GM21717 (cell line): ENCODE results near the gene ZNF443.
"Not testable (repeated sequence)": the region's sequence is repeated elsewhere in the genome, so short reads cannot be mapped to it uniquely, and the experiment has no call there.

Experiments used
- ATAC-seq: cut with Tn5 transposase; IDR thresholded peaks from one replicate; pipeline ENCODE4 v1.9.1; 2021; ENCODE audit warnings: mild to moderate bottlenecking, moderate library complexity; ENCODE audit not compliant: unreplicated experiment

The ZNF443 gene

DNA sequence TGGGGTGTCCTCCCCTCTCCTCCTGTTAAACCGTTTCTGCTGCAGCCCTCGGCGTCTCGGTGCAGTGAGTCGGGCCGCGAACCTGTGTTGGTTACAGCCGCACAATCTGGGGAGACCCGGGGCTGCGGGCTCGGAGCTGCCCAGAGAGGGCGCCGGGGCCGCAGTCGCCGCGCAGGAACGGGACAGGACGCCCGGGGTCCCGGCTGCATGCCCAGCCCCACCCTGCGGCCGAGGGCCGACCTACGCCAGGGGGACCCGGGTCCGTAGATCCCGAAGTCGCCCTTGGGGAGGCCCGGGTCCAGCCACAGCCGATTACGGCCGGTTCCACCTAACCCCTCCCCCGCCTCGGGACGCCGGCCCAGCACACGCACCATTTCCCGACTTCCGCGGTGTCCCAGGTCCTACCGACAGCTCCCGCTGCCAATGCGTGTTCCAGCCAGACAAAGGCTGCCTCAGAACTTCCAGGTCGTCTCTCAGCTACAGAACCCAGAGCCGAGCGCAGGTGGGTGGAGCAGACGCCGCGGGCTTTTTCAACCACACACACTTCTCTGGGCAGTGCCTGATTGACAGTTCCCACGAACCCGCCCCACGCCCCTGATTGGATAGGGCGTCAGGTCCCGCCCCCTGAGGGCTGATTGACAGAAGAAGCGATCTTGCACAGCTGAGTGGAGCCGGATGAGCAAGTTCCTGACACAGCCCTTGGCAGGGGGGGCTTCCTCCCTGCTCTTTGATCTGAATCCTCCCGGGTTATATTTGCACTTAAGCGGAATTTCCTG is at the start of gene ZNF443:
Gene ZNF443 (minus strand): TSS at position 481 of the 776 bp plus-strand sequence. CDS start 107 bp downstream, at position 374.
- ATAC-seq = peak; percentile 91

DNA sequence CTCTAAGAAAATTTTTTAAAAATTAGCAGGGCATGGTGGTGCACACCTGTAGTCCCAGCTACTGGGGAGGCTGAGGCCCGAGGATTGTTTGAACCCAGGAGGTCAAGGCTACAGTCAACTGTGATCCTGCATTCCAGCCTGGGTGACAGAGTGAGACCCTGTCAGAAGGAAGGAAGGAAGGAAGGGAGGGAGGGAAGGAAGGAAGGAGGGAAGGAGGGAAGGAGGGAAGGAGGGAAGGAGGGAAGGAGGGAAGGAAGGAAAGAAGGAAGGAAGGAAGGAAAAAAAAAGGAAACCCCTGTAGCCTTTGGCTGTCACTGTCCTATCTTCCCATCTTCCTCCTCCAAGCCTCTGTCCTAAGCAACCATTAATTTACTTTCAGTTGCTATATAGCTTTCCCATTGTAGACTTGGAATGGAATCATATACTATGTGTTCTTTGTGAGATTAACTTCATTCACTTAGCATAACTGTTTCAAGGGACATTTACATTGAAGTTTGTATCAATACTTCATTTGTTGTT is 45.5 kb upstream of the ZNF443 start:
- not testable (repeated sequence) for ATAC-seq

DNA sequence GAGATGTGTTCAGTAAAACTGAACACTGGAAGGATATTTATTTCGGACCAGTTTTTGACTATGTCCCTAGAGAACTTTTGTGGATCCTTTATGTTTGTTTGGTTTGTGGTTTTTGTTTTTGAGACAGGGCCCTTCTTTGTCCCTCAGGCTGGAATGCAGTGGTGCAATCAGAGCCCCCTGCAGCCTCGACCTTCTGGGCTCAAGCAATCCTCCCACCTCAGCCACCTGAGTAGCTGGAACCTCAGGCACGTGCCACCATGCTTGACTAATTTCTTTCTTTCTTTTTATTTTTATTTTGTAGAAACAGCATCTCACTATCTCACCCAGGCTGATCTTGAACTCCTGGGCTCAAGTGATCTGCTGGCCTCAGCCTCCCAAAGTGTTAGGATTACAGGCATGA is 44.8 kb upstream of the ZNF443 start:
- no peak for ATAC-seq

DNA sequence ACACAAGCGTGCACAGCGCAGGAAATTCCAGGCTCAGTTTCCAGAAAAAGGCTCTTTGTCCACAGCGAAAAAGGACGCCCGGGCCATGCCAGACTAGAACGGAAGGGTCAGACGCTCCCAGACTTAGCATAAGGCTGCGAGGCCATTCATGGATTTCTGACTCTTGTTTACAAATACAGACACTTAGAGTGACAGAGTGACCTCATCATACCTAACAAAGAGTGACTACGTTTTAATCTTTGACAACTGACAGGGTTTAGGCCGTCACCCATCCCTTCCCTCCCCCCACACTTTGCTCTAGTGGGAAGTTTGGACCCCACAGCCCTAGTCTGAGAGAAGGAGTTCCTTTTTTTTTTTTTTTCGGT is 44.2 kb upstream of the ZNF443 start:
- ATAC-seq = no peak

DNA sequence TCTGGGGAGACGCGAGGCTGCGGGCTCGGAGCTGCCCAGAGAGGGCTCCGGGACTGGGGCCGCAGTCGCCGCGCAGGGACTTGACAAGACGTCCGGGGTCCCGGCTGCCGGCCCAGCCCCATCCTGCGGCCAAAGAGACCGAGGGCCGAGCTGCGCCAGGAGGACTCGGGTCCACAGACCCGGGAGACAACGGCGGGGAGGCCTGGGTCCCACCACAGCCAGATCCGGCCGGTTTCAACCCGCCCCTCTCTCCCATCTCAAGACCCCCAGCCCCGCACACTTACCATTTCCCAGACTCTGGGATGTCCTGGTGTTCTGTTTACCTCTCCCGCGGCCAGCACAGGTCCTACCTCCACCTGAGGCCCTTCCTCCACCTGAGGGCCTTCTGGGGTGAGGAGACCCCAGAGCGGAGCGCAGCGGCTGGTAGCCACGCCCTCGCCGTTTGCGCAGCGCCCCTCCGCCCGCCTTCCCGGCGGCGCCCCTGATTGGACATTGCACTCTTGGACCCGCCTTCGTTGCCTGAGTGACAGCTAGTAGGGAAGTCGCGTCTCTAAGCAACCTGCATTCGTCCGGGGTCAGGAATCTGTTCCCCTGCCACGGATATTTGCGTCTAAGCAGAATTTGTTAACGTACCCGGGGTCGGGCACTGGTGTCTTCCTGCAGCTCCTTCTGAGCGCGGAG is 43.7 kb upstream of the ZNF443 start, which contains the start of gene ZNF709:
Gene ZNF709 (minus strand): TSS at position 446 of the 681 bp plus-strand sequence. CDS start 159 bp downstream, at position 287.
- ATAC-seq = peak; percentile 89

DNA sequence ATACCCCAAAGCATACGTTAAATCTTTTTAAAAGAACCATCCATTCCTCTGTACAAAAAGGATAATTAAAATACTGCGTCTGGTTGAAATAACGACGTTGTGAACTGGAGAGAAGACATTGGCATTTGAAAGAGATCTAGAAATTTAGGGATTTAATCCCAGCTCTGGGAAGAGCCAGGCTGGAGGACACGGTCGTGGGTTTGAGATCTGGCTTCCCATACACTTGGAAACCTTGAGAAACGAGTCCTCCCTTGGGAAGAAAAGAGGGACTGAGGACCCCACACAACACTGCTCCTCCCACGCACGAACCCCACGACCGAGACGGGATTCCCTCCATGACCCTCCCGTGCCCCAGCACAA is 43.2 kb upstream of the ZNF443 start:
- ATAC-seq = peak; percentile 21

DNA sequence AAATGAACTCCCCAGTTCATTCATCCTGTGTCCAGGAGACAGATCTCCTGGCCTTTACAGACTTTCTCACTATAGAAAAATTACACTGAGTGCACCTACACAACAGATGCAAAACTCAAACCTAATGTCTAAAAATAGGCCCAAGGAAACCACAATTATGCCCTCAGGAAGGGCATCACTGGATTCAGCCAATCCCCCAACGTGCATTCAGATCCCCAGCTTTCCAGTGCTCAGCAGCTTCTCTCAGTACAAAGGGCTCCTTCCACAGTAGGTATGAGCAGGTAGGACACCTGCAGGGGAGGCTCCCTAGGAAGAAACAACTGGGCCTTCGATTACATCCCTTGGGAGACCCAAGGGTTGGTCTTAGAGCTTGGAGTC is 41.7 kb upstream of the ZNF443 start:
- no peak for ATAC-seq

DNA sequence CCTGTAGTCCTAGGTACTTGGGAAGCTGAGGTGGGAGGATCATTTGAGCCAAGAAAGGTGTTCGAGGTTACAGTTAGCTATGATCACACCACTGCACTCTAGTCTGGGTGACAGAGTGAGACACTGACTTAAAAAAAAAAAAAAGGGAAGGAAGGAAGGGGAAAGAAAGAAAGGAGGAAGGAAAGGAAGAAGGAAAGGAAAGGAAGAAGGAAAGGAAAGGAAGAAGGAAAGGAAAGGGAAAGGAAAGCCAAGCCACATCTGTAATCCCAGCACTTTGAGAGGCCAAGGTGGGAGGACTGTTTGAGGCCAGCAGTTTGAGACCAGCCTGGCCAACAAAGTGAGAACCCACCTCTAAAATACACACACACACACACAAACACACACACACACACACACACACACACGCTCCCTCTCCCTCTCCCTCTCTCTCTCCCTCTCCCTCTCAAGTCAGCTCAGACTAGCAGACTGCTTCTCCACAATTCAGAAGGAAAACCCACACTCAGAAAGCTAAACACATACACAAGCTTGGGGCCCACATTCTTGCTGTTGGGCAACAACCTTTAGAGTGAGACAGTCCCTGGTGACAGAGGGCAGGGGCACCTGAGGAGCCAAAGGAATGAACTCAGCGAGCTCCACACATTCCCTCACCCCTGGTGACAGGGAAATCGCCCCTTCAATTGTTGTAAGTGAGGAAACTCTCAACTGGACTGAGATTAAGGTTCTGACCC is 41.1 kb upstream of the ZNF443 start:
- ATAC-seq = no peak

DNA sequence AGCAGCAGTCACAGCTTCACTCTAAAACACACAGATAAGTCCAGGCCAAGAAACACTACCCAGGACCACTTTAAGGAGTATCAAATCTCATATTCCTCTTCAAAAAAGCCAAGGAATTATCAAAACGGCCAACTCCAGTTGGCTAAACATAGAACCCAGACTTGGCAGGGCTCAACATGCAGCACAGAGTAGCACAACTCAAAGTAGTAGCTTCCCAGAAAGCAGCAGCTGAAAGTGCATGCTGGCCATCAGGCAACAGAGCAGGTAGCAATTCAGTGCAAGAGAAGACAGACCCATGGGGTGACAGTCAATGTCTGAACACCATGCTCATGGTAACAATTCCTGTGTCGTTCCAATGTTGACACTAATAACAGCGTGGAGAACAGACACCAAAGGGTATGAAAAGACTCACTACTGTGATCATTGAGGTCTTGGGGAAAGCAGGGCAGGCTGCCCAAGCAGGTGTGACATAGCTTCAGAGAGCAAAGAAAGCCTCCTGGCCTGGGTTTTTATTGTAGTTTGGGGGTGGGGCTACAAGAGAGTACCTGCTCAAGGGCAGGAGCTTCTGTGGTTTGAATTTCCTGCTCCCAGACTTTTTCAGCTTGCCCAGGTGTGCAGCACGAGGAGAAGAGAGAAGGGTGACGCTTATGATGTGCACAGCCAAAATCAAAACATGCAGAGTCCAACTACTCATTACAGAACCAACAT is 37.6 kb upstream of the ZNF443 start:
- no peak for ATAC-seq

DNA sequence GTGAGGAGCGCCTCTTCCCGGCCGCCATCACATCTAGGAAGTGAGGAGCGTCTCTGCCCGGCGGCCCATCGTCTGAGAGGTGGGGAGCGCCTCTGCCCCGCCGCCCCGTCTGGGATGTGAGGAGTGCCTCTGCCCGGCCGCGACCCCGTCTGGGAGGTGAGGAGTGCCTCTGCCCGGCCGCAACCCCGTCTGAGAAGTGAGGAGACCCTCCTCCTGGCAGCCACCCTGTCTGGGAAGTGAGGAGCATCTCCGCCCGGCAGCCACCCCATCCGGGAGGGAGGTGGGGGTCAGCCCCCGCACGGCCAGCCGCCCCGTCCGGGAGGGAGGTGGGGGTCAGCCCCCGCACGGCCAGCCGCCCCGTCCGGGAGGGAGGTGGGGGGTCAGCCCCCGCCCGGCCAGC is 26.8 kb upstream of the ZNF443 start:
- not testable (repeated sequence) for ATAC-seq

DNA sequence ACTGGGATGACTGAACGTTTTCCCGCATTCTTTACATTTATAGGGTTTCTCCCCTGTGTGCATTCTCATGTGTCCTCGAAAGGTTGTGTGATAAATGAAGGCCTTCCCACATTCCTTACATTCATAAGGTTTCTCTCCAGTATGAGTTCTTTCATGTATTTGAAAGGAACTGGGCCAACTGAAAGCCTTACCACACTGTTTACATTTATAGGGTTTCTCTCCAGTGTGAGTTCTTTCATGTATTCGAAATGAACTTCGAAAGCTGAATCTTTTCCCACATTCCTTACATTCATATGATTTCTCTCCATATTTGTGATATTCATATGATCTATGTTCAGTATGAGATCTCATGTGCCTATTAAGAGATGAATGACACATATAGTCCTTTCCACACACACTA is 24.4 kb upstream of the ZNF443 start:
- ATAC-seq = no peak

DNA sequence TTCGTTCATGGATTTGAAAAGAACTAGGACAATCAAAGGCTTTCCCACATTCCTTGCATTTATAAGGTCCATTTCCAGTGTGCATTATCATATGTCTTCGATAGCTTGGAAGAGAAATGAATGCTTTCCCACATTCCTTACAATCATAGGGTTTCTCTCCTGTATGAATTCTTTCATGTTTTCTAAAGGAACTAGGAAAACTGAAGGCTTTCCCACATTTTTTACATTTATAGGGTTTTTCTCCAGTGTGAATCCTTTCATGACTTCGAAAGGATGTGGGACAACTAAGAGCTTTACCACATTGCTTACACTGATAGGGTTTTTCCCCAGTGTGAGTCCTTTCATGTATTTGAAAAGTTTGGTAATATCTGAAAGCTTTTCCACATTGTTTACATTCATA is 23.9 kb upstream of the ZNF443 start:
- no peak for ATAC-seq

DNA sequence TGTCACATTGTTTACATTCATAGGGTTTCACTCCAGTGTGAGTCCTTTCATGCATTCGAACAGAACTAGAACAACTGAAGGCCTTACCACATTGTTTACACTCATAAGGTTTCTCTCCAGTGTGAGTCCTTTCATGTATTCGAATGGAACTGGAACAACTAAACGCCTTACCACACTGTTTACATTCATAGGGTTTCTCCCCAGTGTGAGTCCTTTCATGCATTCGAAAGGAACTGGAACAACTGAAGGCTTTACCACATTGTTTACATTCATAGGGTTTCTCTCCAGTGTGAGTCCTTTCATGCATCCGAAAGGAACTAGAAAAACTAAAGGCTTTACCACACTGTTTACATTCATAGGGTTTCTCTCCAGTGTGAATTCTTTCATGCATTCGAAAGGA is 23.3 kb upstream of the ZNF443 start:
- ATAC-seq = not testable (repeated sequence)

DNA sequence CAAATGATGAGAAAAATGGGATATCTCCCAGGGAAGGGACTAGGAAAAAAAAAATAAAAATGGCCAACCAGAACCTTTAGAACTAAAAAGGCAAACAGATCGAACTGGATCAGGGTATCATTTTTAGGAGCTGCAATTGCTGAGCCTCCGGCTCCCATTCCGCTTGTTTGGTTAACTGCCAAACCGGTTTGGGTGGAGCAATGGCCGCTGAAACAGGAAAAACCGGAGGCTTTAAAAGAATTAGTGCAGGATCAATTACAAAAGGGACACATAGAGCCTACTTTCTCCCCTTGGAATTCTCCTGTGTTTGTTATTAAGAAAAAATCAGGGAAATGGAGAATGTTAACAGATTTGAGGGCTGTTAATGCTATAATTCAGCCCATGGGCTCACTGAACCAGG is 12.7 kb upstream of the ZNF443 start:
- ATAC-seq = no peak

DNA sequence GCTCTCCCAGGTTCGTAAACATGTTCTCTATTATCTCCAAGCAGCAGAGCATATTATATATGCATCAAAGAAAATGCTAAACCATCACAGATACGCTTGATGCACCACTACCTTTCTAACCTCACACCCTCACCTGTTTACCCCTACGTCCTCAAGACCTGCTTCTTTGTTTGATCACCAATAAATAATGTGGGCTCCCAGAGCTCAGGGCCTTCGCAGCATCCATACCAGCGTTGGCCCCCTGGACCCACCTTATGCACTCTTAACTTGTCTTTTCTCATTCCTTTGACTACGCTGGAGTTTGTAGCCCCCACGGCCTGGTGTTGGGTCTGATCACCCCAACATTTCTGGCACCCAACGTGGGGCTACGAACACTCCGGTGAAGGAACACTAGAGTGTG is 10.0 kb upstream of the ZNF443 start:
- ATAC-seq = no peak

DNA sequence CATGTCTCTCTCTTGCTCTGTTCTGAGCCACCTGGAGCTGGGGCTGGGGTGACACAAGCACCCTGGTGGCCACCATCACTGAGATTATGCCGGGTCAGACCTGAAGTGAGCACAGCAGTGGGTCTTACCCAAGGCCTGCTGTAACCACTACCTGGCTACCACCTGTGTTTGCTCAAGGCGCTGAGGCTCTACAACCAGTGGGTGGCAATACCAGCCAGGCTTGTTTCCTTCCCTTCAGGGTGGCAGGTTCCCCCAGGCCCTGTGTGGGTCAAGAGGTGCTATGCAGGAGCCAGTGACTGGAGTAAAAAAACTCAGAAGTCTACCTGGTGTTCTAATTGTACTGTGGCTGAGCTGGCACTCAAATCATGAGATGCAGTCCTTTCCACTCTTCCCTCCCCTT is 8.0 kb upstream of the ZNF443 start:
- no peak for ATAC-seq

DNA sequence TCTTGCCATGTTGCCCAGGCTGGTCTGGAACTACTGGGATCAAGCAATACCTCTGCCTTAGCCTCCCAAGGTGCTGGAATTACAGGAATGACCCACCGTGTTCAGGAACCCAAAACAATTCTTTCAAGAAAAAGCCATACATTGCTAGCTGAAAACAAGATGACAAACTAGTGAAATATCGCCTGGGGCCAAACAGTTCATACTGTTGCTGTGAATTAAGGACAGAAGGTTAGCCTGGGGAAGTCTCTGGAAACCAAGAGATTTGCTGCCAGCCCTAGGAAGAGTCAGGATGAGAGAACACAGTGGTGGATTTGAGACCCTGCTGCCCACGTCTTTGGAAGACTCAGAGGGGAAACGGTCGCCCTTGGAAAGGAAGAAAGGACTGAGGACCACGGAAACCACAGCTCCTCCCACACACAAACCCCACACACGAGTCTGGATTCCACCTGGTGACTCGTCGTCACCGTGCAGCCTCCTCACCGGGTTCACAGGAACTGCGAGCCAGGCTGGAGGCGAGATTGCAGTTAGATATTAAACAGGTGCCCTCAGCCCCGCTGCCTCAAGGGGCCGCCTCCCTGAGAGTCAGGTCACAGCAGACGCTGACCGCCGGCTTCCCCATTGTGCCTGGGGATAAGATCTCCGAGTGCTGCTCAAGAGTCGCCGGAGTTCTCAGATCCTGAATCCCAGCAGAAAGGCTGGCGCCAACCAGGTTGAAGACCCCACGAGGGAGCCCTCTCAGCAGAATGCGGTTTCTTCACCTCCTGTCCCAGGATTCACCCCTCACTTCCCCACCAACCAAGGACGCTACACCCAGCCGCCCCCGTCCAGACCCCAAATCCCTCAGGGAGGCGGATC is 908 bp downstream of the ZNF443 start:
- ATAC-seq = peak; percentile 32

DNA sequence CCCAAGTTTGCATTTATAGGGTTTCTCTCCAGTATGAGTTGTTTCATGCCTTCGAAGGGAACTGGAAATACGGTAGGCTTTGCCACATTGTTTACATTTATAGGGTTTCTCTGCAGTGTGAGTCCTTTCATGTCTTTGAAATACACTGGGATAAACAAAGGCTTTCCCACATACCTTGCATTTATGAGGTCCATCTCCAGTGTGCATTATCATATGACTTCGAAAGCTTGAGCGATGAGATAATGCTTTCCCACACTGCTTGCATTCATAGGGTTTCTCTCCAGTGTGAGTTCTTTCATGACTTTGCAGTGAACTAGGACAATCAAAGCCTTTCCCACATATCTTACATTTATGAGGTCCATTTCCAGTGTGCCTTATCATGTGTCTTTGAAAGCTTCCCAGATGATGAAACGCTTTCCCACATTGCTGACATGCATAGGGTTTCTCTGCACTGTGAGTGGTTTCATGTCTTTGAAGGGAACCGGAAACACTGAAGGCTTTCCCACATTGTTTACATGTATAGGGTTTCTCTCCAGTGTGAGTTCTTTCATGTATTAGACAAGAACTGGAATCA is 10.0 kb downstream of the ZNF443 start:
- not testable (repeated sequence) for ATAC-seq

DNA sequence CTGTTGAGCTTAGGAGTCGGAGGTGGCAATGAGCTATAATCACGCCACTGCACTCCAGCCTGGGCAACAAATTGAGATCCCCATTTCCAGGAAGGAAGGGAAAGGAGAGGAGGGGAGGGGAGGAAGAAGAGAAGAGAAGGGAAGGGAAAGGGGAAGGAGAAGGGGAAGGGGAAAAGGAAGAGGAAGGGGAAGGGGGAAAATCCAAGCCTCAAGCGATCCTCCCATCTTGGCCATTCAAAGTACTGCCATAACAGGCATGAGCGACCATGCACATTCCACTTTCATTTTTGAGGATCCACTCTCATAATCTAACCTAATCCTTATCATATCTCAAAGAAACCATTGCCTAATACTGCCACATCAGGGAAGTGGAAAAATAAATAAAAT is 14.9 kb downstream of the ZNF443 start:
- no peak for ATAC-seq
